Mucosa of stomach (tissue), 1 donor: ENCODE data around the gene KCNJ1.
A peak's percentile ranks its signal among the peaks of the same experiment; 100 is the strongest.

Source experiments
- H3K27me3 ChIP-seq: one replicate; pipeline ENCODE4 v1.7.0; 2013; ENCODE audit warnings: mild to moderate bottlenecking, low read length; ENCODE audit not compliant: control insufficient read depth, insufficient read depth
- H3K36me3 ChIP-seq: one replicate; pipeline ENCODE4 v1.7.0; 2013; ENCODE audit warnings: low read length; ENCODE audit not compliant: control insufficient read depth, insufficient read depth
- H3K4me1 ChIP-seq: one replicate; pipeline ENCODE4 v1.7.0; 2013; ENCODE audit warnings: mild to moderate bottlenecking, low read length; ENCODE audit not compliant: control insufficient read depth, insufficient read depth
- H3K4me3 ChIP-seq: one replicate; pipeline ENCODE4 v1.7.0; 2013; ENCODE audit warnings: low read length
- H3K9ac ChIP-seq: one replicate; pipeline ENCODE4 v1.7.0; 2013; ENCODE audit warnings: mild to moderate bottlenecking, low read length, moderate library complexity
- H3K9me3 ChIP-seq: one replicate; pipeline ENCODE4 v1.7.0; 2013; ENCODE audit warnings: mild to moderate bottlenecking, low read length, moderate library complexity; ENCODE audit not compliant: control insufficient read depth
- donor health status: Pancreatic carcinoma.

Gene KCNJ1

GRCh38 chr11:128897826-128898225 lies 30.7 kb upstream of the KCNJ1 start:
- Histone ChIP-seq H3K9ac (no peak overlapping the region), H3K27me3 (peaks cover 14% of the 10 kb centered on the region), H3K4me3 (no peak overlapping the region), H3K4me1 (peaks cover 20% of the 10 kb centered on the region), H3K9me3 (no peaks in the 10 kb centered on the region), H3K36me3 (no peaks in the 10 kb centered on the region)

GRCh38 chr11:128896356-128896755 lies 29.3 kb upstream of the KCNJ1 start:
- Histone ChIP-seq H3K36me3 (no peaks in the 10 kb centered on the region), H3K27me3 (peaks cover 29% of the 10 kb centered on the region), H3K4me1 (peaks cover 30% of the 10 kb centered on the region), H3K9ac (no peak overlapping the region), H3K9me3 (no peaks in the 10 kb centered on the region), H3K4me3 (no peak overlapping the region)

GRCh38 chr11:128895526-128895925 lies 28.4 kb upstream of the KCNJ1 start:
- Histone ChIP-seq H3K9me3 (no peaks in the 10 kb centered on the region), H3K4me3 (no peak overlapping the region), H3K4me1 (peaks cover 33% of the 10 kb centered on the region), H3K27me3 (peaks cover 35% of the 10 kb centered on the region), H3K9ac (no peak overlapping the region), H3K36me3 (no peaks in the 10 kb centered on the region)

- Histone ChIP-seq H3K27me3 (peaks cover 44% of the 10 kb centered on the region), H3K9ac (no peak overlapping the region), H3K4me1 (peaks cover 41% of the 10 kb centered on the region), H3K9me3 (no peaks in the 10 kb centered on the region), H3K4me3 (no peak overlapping the region), H3K36me3 (no peaks in the 10 kb centered on the region)
Measured at GRCh38 chr11:128894685-128895084, 27.6 kb upstream of the KCNJ1 start.

- Histone ChIP-seq H3K9me3 (no peaks in the 10 kb centered on the region), H3K36me3 (no peaks in the 10 kb centered on the region), H3K27me3 (peaks cover 48% of the 10 kb centered on the region), H3K4me1 (peaks cover 42% of the 10 kb centered on the region), H3K4me3 (no peak overlapping the region), H3K9ac (no peak overlapping the region)
Measured at GRCh38 chr11:128894286-128894681, 27.2 kb upstream of the KCNJ1 start.

- Histone ChIP-seq H3K9ac (no peak overlapping the region), H3K4me3 (no peak overlapping the region), H3K36me3 (no peaks in the 10 kb centered on the region), H3K27me3 (peaks cover 51% of the 10 kb centered on the region), H3K9me3 (no peaks in the 10 kb centered on the region), H3K4me1 (peaks cover 42% of the 10 kb centered on the region)
Measured at GRCh38 chr11:128893578-128894285, 26.6 kb upstream of the KCNJ1 start.

GRCh38 chr11:128892866-128893565 lies 25.9 kb upstream of the KCNJ1 start:
- no peaks in the 10 kb centered on the region for H3K9me3 ChIP-seq
- H3K9ac ChIP-seq: no peak overlapping the region
- H3K27me3 ChIP-seq: peaks cover 51% of the 10 kb centered on the region
- H3K4me3 ChIP-seq: no peak overlapping the region
- peaks cover 42% of the 10 kb centered on the region for H3K4me1 ChIP-seq
- H3K36me3 ChIP-seq: no peaks in the 10 kb centered on the region

- H3K27me3 ChIP-seq: peaks cover 51% of the 10 kb centered on the region
Measured at GRCh38 chr11:128891913-128892398, 24.9 kb upstream of the KCNJ1 start.

GRCh38 chr11:128890543-128891368 lies 23.7 kb upstream of the KCNJ1 start, which contains the start of gene KCNJ5:
Gene KCNJ5, plus strand, starts transcription at chr11:128891356. Its CDS starts 19,918 bp downstream, at chr11:128911274.
- H3K9ac ChIP-seq: peak within 1 kb of the TSS; percentile 20
- H3K4me3 ChIP-seq: no peak within 1 kb of the TSS
- peaks cover 42% of the 10 kb centered on the region for H3K4me1 ChIP-seq
- no peaks in the 10 kb centered on the region for H3K9me3 ChIP-seq
- H3K27me3 ChIP-seq: peaks cover 58% of the 10 kb centered on the region
- no peaks in the 10 kb centered on the region for H3K36me3 ChIP-seq

More at GRCh38 chr11:128891913-128892398, 24.9 kb upstream of the KCNJ1 start:
- Histone ChIP-seq H3K4me1 (peaks cover 42% of the 10 kb centered on the region), H3K9me3 (no peaks in the 10 kb centered on the region), H3K9ac (peak overlapping the region; percentile 20), H3K4me3 (no peak overlapping the region), H3K36me3 (no peaks in the 10 kb centered on the region)

GRCh38 chr11:128890216-128890542 lies 23.1 kb upstream of the KCNJ1 start:
- peaks cover 61% of the 10 kb centered on the region for H3K27me3 ChIP-seq
- peaks cover 38% of the 10 kb centered on the region for H3K4me1 ChIP-seq
- no peak overlapping the region for H3K9ac ChIP-seq
- H3K4me3 ChIP-seq: no peak overlapping the region
- no peaks in the 10 kb centered on the region for H3K36me3 ChIP-seq
- no peaks in the 10 kb centered on the region for H3K9me3 ChIP-seq

GRCh38 chr11:128889657-128890213 lies 22.6 kb upstream of the KCNJ1 start:
- Histone ChIP-seq H3K9ac (no peak overlapping the region), H3K9me3 (no peaks in the 10 kb centered on the region), H3K4me3 (no peak overlapping the region), H3K4me1 (peaks cover 34% of the 10 kb centered on the region), H3K36me3 (no peaks in the 10 kb centered on the region), H3K27me3 (peaks cover 66% of the 10 kb centered on the region)
